ENCODE measurements around the gene OSBPL9. TPM values are rescaled to one million over a fixed set of nuclear protein-coding genes. Genes with fewer than 3 reads are reported as not detected.
"Not testable (repeated sequence)": the region's sequence is repeated elsewhere in the genome, so short reads cannot be mapped to it uniquely, and the experiment has no call there.

The OSBPL9 gene
- total RNA-seq, 1 donor from 2014 or later, result 54.1 TPM

DNA sequence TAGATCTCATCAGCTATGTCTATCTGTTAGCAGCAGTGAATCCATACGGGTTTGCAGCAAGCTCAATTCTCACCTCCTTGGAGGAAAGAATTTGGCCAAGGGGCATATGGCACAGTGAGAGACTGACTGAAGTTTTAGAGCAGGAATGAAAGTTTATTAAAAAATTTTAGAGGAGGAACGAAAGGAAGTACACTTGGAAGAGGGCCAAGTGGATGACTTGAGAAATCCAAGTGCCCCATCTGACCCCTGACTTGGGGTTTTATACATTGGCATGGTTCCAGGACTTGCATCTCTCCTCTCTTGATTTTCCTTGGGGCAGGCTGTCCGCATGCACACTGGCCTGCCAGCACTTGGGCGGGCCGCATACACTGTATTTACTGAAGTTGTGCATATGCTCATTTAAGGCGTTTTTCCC lies 9.2 kb upstream of the OSBPL9 start:
- no peak for DNase-seq

DNA sequence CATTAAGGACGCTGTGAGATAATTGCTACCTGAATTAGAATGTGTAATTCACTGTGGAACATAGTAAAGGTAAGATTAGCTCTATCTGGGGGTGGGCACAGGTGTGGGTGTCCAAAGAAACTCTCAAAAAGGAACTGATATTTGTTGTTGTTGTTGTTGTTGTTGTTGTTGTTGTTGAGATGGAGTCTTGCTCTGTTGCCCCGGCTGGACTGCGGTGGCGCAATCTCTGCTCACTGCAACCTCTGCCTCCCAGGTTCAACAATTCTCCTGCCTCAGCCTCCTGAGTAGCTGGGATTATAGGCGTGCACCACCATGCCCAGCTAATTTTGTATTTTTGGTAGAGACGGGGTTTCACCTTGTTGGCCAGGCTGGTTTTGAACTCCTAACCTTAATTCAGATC lies 6.8 kb upstream of the OSBPL9 start:
- not testable (repeated sequence) for DNase-seq

DNA sequence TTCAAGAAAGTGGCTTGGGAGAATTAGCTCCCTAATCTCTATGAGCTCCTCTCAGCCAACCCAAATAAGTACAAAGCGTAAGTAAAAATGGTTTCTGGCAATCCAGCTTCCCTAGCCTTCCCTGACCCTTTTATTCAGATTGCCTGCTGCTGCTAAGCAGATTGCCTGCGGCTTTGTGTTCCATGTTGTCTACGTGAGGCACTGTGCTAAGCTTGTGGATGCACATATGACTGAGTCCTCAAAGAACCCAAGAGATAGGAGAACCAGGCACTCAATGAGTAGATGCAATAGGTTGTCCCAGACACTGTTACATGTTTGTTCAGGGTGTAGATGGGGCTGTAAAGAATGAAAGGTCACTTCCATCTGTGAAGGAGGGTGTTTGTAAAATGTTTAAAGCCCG lies 6.3 kb upstream of the OSBPL9 start:
- no peak for DNase-seq

DNA sequence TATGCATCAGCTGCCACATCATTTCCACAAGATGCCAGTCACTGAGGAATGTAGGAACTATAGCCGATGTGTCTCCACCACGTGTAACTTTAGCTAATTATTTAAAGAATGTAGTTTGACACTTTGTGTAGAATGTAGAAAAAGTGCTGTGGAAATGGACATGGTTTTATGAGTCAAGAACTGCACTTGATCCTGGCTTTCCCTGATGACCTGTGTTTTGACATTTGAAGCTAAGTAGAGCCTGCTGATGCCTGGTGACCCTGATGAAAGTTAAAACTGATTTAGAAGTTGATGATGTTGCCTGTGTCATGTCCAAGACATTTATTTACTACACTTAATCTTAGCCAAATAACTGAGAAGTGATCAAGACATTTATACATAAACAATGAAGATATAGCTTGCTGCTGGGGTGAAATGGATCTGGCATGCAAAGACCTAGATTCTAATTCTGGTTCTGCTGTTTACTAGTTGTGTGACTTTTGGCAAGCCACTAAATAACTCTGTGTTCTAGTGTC lies 4.4 kb upstream of the OSBPL9 start:
- no peak for DNase-seq

DNA sequence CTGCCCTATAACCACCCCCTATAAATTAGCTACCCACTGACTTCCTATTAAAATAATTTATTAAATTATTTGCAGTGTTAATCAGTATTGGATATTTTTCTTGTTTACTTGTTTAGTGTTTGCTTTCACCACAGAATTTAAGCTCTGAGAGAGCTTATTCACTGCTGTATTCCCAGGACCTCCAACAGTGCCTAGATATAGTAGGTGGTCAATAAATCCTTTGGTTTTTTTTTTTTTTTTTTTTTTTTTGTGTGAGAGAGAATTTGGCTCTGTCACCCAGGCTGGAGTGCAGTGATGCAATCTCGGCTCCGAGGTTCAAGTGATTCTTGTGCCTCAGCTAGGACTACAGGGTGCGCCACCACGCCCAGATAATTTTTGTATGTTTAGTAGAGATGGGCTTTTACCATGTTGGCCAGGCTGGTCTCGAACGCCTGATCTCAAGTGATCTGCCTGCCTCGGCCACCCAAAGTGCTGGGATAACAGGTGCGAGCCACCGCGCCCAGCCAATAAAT lies 1.1 kb upstream of the OSBPL9 start:
- no peak for DNase-seq

DNA sequence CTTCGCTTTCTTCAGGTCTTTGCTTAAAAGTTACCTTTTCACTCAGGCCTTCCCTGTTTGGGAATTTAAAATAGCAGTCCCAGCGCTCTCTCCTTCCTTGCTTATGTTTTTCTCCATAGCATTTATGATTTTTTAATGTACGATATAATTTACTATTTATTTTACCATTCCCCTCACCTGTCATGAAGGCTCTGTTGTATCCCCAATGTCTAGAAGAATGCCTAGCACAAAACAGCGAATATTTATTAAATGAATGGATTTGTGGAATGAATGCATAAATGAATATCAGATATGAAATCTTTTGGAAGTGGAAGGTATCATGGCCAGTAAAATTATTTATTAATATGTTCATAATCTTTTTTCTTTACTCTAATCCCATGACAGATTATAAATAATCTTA lies 402 bp upstream of the OSBPL9 start:
- no peak for DNase-seq

DNA sequence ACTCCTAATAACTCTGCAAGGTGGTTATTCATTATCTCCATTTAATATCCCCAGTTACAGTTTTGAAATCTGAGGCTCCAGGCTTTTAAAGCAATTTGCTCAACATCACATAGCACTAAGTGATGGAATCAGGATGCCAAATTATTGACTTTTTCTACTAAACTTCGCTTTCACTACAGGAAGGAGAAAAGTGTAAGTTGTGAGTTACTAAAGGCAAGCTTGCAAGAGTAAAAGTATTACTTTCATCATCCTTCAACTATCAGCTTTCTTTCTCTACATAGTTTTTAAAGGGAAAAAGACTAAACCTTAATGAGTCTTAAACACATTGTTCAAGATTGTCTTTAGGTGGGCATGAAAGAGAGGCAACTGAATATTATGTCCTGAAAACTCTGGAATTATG lies 1.8 kb downstream of the OSBPL9 start:
- DNase-seq, result no peak

DNA sequence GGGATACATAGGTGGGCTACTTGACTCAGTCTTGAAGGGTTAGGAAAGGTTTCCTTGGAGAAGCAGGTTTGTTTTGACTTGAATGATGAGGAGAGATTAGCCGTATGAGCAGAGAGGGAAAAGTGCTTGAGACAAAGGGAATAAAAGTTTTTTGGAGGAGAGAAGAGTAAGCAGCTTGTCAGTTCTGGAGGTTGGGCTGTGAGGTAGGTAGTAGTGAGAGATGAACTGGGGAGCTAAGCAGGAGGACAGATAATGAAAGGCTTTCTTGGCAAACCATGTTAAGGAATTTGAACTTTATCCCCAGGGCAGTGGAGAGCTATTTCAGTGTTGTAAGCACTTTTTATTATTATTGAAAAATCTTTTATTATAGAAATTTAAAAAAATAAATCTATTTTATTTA lies 3.6 kb downstream of the OSBPL9 start:
- no peak for DNase-seq

DNA sequence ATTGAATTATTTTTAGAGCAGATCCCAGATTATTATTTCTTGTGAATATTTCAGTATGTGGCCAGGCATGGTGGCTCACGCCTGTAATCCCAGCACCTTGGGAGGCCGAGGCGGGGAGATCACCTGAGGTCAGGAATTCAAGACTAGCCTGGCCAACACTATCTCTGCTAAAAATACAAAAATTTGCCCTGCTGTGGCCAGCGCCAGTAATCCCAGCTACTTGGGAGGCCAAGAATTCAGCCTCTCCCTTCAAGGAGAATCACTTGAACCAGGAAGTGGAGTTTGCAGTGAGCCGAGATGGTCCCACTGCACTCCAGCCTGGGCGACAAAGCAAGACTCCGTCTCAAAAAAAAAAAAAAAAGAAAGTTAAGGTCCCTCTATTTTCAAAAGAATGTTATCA lies 4.3 kb downstream of the OSBPL9 start:
- no peak for DNase-seq

DNA sequence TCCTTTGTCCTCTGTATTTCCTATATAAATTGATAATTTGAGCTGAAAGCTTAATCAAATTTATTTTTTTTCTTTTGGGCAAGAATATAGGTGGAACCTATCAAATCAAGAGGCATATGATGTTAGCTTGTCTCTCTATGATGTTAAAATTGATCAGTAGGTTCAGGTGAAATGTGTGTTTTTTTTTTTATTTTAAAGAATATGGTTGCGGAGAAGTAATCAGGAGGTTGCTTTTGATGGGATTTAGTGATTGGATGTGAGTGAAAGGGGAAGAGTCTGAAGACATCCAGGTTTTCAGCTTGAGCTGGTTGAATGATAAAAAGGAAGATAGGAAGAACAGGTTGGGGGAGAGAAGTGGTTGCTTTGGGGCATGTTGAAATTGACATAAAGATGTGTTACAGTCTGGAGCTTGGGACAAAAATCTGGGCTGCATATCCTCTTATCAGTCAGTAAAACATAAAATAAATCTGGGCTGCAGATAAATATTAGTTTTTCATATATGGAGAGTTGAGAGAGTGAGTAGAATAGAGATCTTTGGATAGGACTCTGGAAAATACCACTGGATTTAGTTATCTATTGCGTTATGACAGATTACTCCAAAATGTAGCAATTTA lies 5.1 kb downstream of the OSBPL9 start:
- no peak for DNase-seq

DNA sequence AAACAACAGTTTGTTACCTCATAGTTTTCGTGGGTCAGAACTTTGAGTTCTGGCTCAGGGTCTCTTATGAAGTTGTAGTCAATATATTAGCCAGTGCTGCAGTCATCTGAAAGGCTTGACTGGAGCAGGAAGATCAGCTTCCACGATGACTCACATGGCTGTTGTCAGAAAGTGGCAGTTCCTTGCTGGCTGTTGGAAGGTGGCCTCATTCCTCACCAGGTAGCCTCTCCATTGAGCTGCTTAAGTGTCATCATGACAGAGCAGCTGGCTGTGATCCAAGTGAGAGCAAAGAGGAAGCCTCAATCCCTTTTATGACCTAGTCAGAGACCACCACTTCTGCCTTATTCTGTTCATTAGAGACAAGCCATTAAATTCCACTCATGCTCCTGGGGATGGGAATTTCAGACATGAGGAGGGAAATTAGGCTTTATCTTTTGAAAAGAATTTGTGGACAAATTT lies 5.6 kb downstream of the OSBPL9 start:
- no peak for DNase-seq

DNA sequence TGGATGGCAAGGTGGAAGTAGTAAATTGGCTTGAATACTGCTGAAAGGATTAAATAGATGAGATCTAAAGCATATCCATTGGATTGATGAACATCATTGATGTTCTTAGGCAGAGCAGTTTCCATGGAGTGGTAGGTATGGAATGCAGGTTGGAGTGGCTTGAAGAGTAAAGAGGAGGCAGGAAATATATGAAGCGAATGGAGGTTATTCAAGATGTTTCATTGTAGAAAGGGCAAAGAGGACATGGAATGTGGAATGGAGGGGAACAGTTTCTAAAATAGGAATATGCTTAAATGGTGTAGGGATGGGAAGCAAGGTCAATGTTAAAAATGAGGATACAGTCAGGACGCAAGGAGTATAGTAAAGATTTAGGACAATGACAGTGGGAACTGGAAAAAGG lies 6.1 kb downstream of the OSBPL9 start:
- no peak for DNase-seq

DNA sequence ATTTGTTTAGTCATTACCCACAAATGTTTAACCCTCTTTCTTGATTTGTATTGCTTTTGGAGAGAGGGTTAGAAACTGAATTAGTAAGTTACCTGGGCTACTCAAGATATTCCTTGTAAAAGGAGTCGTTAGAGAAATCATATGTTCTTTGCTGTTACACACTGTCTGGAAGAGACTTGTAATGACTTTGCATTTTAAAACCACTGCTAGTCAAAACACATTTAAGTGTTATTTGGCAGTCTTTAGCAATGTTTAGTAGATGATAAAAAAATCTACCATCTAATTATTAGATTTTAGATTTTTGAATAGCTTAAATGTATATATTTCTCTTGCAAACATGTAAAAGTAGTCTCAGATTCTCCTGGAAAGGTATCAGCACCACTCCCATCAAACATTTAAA lies 6.6 kb downstream of the OSBPL9 start:
- DNase-seq, result no peak

DNA sequence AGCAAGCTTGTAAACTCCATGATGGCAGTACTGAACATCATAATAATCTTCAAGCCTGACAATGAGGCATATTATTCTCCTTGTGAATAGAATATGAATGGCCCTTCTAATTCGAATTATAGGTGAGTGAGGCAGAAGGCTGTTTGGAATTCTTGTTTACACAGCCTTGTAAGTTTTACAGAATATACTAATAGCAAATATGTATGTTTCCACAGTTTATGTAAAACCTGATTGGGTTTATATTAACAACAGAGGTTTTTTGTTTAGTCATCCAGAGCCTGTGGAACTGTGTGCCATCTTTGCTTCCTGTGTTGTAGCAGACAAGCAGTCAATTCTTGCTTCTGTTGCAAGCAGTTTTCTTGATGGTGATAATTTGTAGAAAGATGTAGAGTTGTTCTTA lies 8.0 kb downstream of the OSBPL9 start:
- no peak for DNase-seq

DNA sequence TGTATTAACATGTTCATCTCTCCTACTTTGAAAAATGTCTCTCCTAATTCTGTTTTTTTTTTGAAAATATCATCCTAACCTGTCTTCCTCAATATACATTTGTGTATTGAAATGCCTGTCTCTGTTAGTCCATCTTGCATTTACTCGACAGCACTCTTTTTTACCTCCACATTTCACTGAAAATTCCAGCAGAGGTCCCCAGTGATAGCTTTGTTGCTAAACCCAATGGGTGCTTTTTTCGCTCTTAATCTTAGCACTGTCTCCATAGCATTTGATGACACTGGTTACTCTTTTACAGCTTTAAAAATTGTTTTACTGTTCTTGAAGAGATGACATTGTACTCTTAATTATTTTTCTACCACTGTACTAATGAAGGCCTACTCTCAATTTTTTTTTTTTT lies 10.8 kb downstream of the OSBPL9 start:
- no peak for DNase-seq

DNA sequence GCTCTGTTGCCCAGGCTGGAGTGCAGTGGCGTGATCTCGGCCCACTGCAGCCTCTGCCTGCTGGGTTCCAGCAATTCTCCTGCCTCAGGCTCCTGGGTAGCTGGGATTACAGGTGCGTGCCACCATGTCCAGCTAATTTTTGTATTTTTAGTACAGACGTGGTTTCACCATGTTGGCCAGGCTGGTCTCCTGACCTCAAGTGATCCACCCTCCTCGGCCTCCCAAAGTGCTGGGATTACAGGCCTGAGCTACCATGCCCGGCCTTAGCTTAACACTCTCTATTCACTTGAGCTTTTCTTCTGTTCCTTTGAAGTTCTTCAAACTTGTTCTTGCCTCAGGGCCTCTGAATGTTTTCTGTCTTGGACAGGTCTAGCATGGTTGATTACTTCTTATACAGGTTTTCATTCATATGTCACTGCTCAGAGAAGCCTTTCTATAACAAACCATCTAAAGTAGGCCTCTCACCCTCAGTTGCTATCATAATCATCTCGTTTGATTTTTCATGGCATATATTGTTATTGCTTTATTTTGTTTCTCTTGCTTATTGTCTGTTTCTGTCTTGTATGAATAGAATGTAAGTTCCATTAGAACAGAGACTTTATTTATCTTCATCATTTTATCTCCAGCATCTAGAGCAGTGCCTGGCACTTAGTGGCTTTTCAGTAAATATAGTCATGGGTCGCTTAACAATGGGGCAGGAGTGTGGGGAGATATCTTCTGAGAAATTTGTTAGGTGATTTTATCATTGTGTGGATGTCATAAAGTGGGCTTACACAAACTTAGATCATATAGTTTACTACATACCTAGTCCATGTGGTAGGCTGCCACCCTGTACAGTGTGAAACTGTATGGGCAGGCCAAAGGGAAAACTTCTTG lies 12.1 kb downstream of the OSBPL9 start:
- no peak for DNase-seq

DNA sequence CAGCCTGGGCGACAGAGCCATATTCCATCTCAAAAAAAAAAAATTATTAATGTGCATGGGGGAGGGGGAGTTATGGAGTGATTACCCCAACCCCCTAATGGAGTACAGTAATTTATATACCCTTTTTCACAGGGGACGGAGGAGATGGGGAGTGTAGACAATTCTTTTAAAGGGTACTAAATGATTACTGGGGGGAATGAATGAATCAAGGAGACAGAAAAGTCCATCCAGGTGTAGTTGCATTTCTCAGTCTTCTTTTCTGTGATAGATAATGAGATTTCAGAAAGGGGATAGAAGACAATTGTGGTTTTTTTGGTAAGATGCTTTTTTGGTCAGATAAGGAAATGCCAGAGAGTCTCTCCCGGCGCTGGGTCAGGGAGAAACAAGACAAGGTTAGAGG lies 13.0 kb downstream of the OSBPL9 start:
- DNase-seq, result no peak

DNA sequence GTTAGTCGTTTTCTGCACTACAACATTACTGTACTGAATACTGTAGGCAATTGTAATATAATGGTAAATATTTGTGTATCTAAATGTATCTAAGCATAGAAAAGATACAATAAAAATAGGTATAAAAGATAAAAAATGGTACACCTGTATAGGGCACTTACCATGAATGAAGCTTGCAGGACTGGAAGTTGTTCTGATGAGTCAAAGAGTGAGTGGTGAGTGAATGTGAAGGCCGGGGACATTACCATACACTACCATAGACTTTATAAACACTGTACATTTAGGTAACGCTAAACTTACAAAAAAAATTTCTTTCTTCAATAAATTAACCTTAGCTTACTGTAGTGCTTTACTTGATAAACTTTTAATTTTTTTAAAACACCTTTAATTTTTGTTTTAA lies 13.5 kb downstream of the OSBPL9 start:
- no peak for DNase-seq

DNA sequence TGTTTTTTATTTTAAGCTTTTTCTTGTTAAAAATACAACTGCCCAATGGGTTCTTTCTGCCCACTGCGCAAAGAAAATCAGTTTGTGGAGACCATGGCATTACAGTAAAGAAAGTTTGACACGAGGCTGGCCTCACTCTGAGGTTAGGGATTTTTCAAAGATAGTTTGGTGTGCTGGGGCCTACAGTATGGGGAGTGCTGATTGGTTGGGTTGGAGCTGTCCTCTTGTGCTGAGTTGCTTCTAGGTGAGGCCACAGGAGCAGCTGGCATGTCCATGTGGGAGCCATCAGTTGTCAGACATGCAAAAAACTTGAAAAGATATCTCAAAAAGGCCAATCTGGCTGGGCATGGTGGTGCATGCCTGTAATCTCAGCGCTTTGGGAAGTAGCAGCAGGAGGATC lies 14.0 kb downstream of the OSBPL9 start:
- no peak for DNase-seq

DNA sequence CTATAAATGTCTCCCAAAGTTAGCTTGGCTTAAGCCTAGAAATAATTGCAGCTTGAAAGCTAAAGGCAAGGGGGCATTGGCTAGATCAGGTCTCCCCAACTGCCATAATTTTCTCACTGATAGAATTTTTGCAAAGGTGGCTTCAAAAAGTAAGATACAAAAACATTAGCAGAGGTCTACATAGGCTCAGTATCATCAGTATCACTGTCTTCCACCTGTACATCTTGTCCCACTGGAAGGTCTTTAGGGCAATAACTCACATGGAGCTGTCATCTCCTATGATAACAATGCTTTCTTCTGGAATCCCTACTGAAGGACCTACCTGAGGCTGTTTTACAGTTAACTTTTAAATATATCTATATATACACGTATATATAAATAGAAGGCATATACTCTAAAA lies 14.9 kb downstream of the OSBPL9 start:
- no peak for DNase-seq

DNA sequence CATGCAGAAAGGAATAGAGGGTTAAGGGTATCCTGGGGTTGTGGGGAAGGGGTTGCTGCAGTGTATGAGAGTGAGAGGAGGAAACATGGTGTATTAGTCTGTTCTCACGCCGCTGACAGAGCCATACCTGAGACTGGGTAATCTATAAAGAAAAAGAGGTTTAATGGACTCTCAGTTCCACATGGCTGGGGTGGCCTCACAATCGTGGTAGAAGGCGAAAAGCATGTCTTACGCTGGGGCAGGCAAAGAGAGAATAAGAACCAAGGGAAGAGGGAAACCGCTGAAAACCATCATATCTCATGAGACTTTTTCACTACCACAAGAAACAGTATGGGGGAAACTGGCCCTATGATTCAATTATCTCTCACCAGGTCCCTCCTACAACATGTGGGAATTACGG lies 17.7 kb downstream of the OSBPL9 start:
- DNase-seq, result no peak

DNA sequence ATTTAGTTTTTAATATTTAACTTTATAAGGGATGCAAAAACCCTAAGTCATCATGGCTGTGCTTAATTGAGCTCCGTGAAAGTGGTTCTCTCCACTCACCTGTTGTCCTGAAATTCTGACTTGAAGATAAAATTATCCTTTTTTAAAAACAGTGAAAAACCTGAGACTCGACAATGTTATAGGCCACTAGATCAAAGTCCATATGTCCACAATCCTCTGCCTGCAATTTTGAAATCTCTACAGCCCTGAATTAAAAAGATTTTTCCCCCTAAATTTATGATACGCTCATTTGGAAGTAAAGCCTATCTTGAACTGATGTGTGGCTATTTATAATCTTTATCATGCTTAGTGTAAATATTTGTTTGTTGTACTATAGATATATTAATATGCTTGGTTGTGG lies 18.7 kb downstream of the OSBPL9 start:
- no peak for DNase-seq

DNA sequence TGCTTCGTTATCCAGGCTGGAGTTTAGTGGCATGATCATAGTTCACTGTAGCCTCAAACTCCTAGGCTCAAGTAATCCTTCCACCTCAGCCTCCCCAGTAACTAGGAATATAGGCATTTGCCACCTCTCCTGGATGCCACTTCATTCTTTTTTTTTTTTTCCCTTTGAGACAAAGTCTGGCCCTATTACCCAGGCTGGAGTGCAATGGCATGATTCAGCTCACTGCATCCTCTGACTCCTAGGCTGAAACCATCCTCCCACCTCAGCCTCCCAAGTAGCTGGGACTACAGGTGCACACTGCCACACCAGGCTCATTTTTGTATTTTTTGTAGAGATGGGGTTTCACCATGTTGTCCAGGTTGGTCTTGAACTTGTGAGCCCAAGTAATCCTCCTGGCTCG lies 19.3 kb downstream of the OSBPL9 start:
- no peak for DNase-seq
